ENCODE results near the gene FKBP15.

GRCh38 chr9:113156880-113157279 lies 64.2 kb downstream of the FKBP15 start:
- TF ChIP-seq ESRRG (CRISPR knock-in tag; IDR thresholded peaks at IDR 0.05): no peak
- TF ChIP-seq ZFP3 (CRISPR knock-in tag; IDR thresholded peaks at IDR 0.05): no peak
- no peak for TF ChIP-seq ARNTL (CRISPR knock-in tag; IDR thresholded peaks at IDR 0.05; ENCODE audit: borderline replicate concordance, low read depth)
- TF ChIP-seq CREB5 (CRISPR knock-in tag; IDR thresholded peaks at IDR 0.05; ENCODE audit: low read depth): no peak
- TF ChIP-seq ISL1 (CRISPR knock-in tag; IDR thresholded peaks at IDR 0.05): no peak
- no peak for TF ChIP-seq ZNF8 (CRISPR knock-in tag; IDR thresholded peaks at IDR 0.05)
- TF ChIP-seq ZNF70 (CRISPR knock-in tag; IDR thresholded peaks at IDR 0.05): no peak
- no peak for TF ChIP-seq SNAI2 (CRISPR knock-in tag; IDR thresholded peaks at IDR 0.05)
- TF ChIP-seq RARB (CRISPR knock-in tag; IDR thresholded peaks at IDR 0.05): no peak
- no peak for TF ChIP-seq PATZ1 (CRISPR knock-in tag; IDR thresholded peaks at IDR 0.05; ENCODE audit: borderline replicate concordance)
- no peak for TF ChIP-seq BACH2 (CRISPR knock-in tag; IDR thresholded peaks at IDR 0.05; ENCODE audit: borderline replicate concordance)

Data from SK-N-SH treated with all-trans-retinoic acid at 6 μM for 48 hours (cell line).